ENCODE results near the gene BMPR1A. TPM values are rescaled to one million over a fixed set of nuclear protein-coding genes. Genes with fewer than 3 reads are reported as not detected.
A peak's percentile ranks its signal among the peaks of the same experiment; 100 is the strongest.

BMPR1A gene
- polyA plus RNA-seq, 3 donors: 0.25 to 0.67 (median 0.61) TPM

- Histone ChIP-seq H2AFZ (ENCODE audit: insufficient read depth, low read depth, low read length, poor library complexity, severe bottlenecking) (peak within 1 kb of the TSS; percentile 33), H3K27me3 (ENCODE audit: control insufficient read depth in 2 of 2, insufficient read depth in 2 of 2, low read length in 2 of 2) (no peaks in the 10 kb centered on the region), H4K20me1 (ENCODE audit: insufficient read depth, low read length) (no peaks in the 10 kb centered on the region), H3K4me1 (ENCODE audit: control insufficient read depth in 1 of 2, insufficient read depth in 2 of 2, low read length in 2 of 2) (peaks cover 36 to 47% of the 10 kb centered on the region in 2 donors), H3K79me2 (ENCODE audit: insufficient read depth, low read length) (no peaks in the 10 kb centered on the region), H3K9ac (ENCODE audit: insufficient read depth, low read length, poor library complexity, severe bottlenecking) (no peak within 1 kb of the TSS), H3K36me3 (replicated peaks in 1 of 2; ENCODE audit: control insufficient read depth in 1 of 2, insufficient read depth in 2 of 2, low read length in 2 of 2) (no peaks in the 10 kb centered on the region), H3K4me3 (replicated peaks in 1 of 3; ENCODE audit: low read depth in 2 of 3, low read length in 3 of 3) (no peak within 1 kb of the TSS), H3K27ac (ENCODE audit: low read depth in 1 of 2, low read length in 2 of 2) (no peak within 1 kb of the TSS), H3K9me3 (replicated peaks in 1 of 2; ENCODE audit: control insufficient read depth in 1 of 2, insufficient read depth in 1 of 2, low read length in 2 of 2) (peaks cover 0 to 8% of the 10 kb centered on the region in 2 donors), H3K4me2 (replicated peaks; ENCODE audit: extremely low read depth, low read length, poor library complexity, severe bottlenecking) (no peak within 1 kb of the TSS)
- no peak for DNase-seq
- peak within 1 kb of the TSS in 1 of 2 donors; percentile 62 for H3K4me3 Mint-ChIP-seq
- H3K27ac Mint-ChIP-seq: peak within 1 kb of the TSS in 2 of 7 donors; percentile 11 to 54
- peaks cover 32% of the 10 kb centered on the region for H3K4me1 Mint-ChIP-seq
- H3K36me3 Mint-ChIP-seq: no peaks in the 10 kb centered on the region
- no peak for TF ChIP-seq CTCF (IDR thresholded peaks at IDR 0.05)
- intact Hi-C loops (cut with micrococcal nuclease): no loop called here
- H3K9me3 Mint-ChIP-seq: peaks cover 5 to 15% (median 9%) of the 10 kb centered on the region in 7 donors
- H3K27me3 Mint-ChIP-seq (ENCODE audit: low read depth in 3 of 3): peaks cover 1 to 5% (median 4%) of the 10 kb centered on the region in 3 donors
- 47% methylated on average over 13 of the region's 22 CpGs for WGBS (ENCODE audit: insufficient coverage)
These were observed 201.9 kb downstream of the BMPR1A start, which contains the start of gene SNCG for GRCh38 chr10:86958116-86958900. Gene SNCG, plus strand, starts transcription at chr10:86958599. Its CDS starts 99 bp downstream, at chr10:86958698.

GRCh38 chr10:86958901-86959736 is 202.7 kb downstream of the BMPR1A start:
- no peak overlapping the region for H2AFZ ChIP-seq (ENCODE audit: insufficient read depth, low read depth, low read length, poor library complexity, severe bottlenecking)
- H3K27me3 Mint-ChIP-seq (ENCODE audit: low read depth in 3 of 3): peaks cover 1 to 5% (median 4%) of the 10 kb centered on the region in 3 donors
- DNase-seq: peak in 1 of 3 donors; percentile 40
- H3K27me3 ChIP-seq (ENCODE audit: control insufficient read depth in 2 of 2, insufficient read depth in 2 of 2, low read length in 2 of 2): no peaks in the 10 kb centered on the region
- no peak overlapping the region for H3K9ac ChIP-seq (ENCODE audit: insufficient read depth, low read length, poor library complexity, severe bottlenecking)
- H4K20me1 ChIP-seq (ENCODE audit: insufficient read depth, low read length): no peaks in the 10 kb centered on the region
- H3K4me2 ChIP-seq (replicated peaks; ENCODE audit: extremely low read depth, low read length, poor library complexity, severe bottlenecking): no peak overlapping the region
- TF ChIP-seq CTCF (IDR thresholded peaks at IDR 0.05): no peak
- H3K4me3 ChIP-seq (replicated peaks in 1 of 3; ENCODE audit: low read depth in 2 of 3, low read length in 3 of 3): no peak overlapping the region
- no peak overlapping the region for H3K27ac Mint-ChIP-seq
- H3K9me3 Mint-ChIP-seq: peaks cover 0 to 8% (median under 1%) of the 10 kb centered on the region in 7 donors
- 33% methylated on average over 5 of the region's 16 CpGs for WGBS (ENCODE audit: insufficient coverage)
- H3K36me3 ChIP-seq (replicated peaks in 1 of 2; ENCODE audit: control insufficient read depth in 1 of 2, insufficient read depth in 2 of 2, low read length in 2 of 2): no peaks in the 10 kb centered on the region
- peaks cover 32% of the 10 kb centered on the region for H3K4me1 Mint-ChIP-seq
- intact Hi-C loops (cut with micrococcal nuclease): no loop called here
- no peaks in the 10 kb centered on the region for H3K79me2 ChIP-seq (ENCODE audit: insufficient read depth, low read length)
- H3K27ac ChIP-seq (ENCODE audit: low read depth in 1 of 2, low read length in 2 of 2): no peak overlapping the region
- peak overlapping the region in 1 of 2 donors; percentile 62 for H3K4me3 Mint-ChIP-seq
- peaks cover 36 to 47% of the 10 kb centered on the region in 2 donors for H3K4me1 ChIP-seq (ENCODE audit: control insufficient read depth in 1 of 2, insufficient read depth in 2 of 2, low read length in 2 of 2)
- H3K36me3 Mint-ChIP-seq: no peaks in the 10 kb centered on the region
- peaks cover 0 to under 1% of the 10 kb centered on the region in 2 donors for H3K9me3 ChIP-seq (replicated peaks in 1 of 2; ENCODE audit: control insufficient read depth in 1 of 2, insufficient read depth in 1 of 2, low read length in 2 of 2)

Data from CD14-positive monocyte (primary cell).